Measurements from ENCODE around the gene ICAM3.

The ICAM3 gene

GRCh38 chr19:10318807-10319682 is 20.4 kb downstream of the ICAM3 start:
- DNase-seq (ENCODE audit: low read depth): no peak

GRCh38 chr19:10317857-10318462 is 21.5 kb downstream of the ICAM3 start:
- DNase-seq (ENCODE audit: low read depth): no peak

GRCh38 chr19:10317045-10317856 is 22.2 kb downstream of the ICAM3 start:
- no peak for DNase-seq (ENCODE audit: low read depth)

- DNase-seq (ENCODE audit: low read depth): no peak
Observed at GRCh38 chr19:10316229-10317044, 23.0 kb downstream of the ICAM3 start.

GRCh38 chr19:10315335-10316214 is 23.8 kb downstream of the ICAM3 start, which contains the start of gene FDX2:
TSS of gene FDX2 (minus strand) at chr19:10316015. CDS start at chr19:10315996, 19 bp downstream.
- peak; percentile 87 for DNase-seq (ENCODE audit: low read depth)

GRCh38 chr19:10309423-10309822 is 30.0 kb downstream of the ICAM3 start, which contains the start of gene ZGLP1:
TSS of gene ZGLP1 (minus strand) at chr19:10309815.
- DNase-seq (ENCODE audit: low read depth): no peak

- DNase-seq (ENCODE audit: low read depth): no peak
Observed at GRCh38 chr19:10306327-10306726, 33.1 kb downstream of the ICAM3 start.

- peak; percentile 85 for DNase-seq (ENCODE audit: low read depth)
Observed at GRCh38 chr19:10305139-10305806, 34.2 kb downstream of the ICAM3 start.

- DNase-seq (ENCODE audit: low read depth): no peak
Observed at GRCh38 chr19:10299545-10300458, 39.6 kb downstream of the ICAM3 start.

- no peak for DNase-seq (ENCODE audit: low read depth)
Observed at GRCh38 chr19:10295847-10296591, 43.4 kb downstream of the ICAM3 start.

- DNase-seq (ENCODE audit: low read depth): peak; percentile 27
Observed at GRCh38 chr19:10295305-10295846, 44.0 kb downstream of the ICAM3 start.

GRCh38 chr19:10294368-10294697 is 45.1 kb downstream of the ICAM3 start:
- DNase-seq (ENCODE audit: low read depth): no peak

GRCh38 chr19:10293637-10294367 is 45.6 kb downstream of the ICAM3 start:
- no peak for DNase-seq (ENCODE audit: low read depth)

- no peak for DNase-seq (ENCODE audit: low read depth)
Observed at GRCh38 chr19:10292789-10293636, 46.4 kb downstream of the ICAM3 start.

GRCh38 chr19:10292206-10292788 is 47.1 kb downstream of the ICAM3 start:
- peak; percentile 82 for DNase-seq (ENCODE audit: low read depth)

All from ELR (cell line).